Tibial artery (tissue), 4 donors: ENCODE data around the gene AMPD2.

ENCODE experiments used
- DNase-seq, 2 donors: peaks; one replicate each; pipeline ENCODE4 v3.0.0-alpha.2; 2019
- H3K27ac ChIP-seq, 2 donors: fragments of 200-600 bp; sonication (generic) in 1 of 2; 1 replicate in 1 of 2; 2 replicates in 1 of 2; pipeline ENCODE4 v1.5.1; 2018 to 2019; ENCODE audit warnings: mild to moderate bottlenecking in 1 of 2
- H3K27me3 ChIP-seq, 2 donors: fragments of 200-600 bp; sonication (generic) in 1 of 2; one replicate each; pipeline versions ENCODE4 v1.5.1 to v1.6.0; 2016 to 2019
- H3K36me3 ChIP-seq, 3 donors: fragments of 200-600 bp; sonication (generic) in 2 of 3; one replicate each; pipeline ENCODE4 v1.5.1; 2016 to 2019; ENCODE audit warnings: mild to moderate bottlenecking in 2 of 3
- H3K4me1 ChIP-seq, 4 donors: fragments of 200-600 bp; sonication (generic) in 2 of 4; 1 replicate in 3 of 4; 2 replicates in 1 of 4; pipeline ENCODE4 v1.5.1; 2016 to 2019
- H3K4me3 ChIP-seq, 2 donors: fragments of 200-600 bp; sonication (generic) in 1 of 2; 1 replicate in 1 of 2; 2 replicates in 1 of 2; pipeline ENCODE4 v1.5.1; 2018 to 2019; ENCODE audit warnings: mild to moderate bottlenecking in 2 of 2
- H3K9me3 ChIP-seq, 3 donors: fragments of 200-600 bp; sonication (generic) in 1 of 3; one replicate each; pipeline ENCODE4 v1.5.1; 2016 to 2019
- intact Hi-C: fragments of 100-400 bp; cut with DNase I; formaldehyde crosslinking; loops from one replicate; pipeline ENCODE4 v1.15.0; 2023; ENCODE audit warnings: low total_unique reads
- TF ChIP-seq, protein P1 (sequence below), 2 experiments: fragments of 200-600 bp in 1 of 2; fragments of 450-650 bp in 1 of 2; IDR thresholded peaks; one replicate each; pipeline ENCODE4 v1.5.1; 2017 to 2019; ENCODE audit warnings: antibody characterized with exemption in 2 of 2, mild to moderate bottlenecking in 1 of 2, moderate library complexity in 1 of 2

AMPD2 gene

DNA sequence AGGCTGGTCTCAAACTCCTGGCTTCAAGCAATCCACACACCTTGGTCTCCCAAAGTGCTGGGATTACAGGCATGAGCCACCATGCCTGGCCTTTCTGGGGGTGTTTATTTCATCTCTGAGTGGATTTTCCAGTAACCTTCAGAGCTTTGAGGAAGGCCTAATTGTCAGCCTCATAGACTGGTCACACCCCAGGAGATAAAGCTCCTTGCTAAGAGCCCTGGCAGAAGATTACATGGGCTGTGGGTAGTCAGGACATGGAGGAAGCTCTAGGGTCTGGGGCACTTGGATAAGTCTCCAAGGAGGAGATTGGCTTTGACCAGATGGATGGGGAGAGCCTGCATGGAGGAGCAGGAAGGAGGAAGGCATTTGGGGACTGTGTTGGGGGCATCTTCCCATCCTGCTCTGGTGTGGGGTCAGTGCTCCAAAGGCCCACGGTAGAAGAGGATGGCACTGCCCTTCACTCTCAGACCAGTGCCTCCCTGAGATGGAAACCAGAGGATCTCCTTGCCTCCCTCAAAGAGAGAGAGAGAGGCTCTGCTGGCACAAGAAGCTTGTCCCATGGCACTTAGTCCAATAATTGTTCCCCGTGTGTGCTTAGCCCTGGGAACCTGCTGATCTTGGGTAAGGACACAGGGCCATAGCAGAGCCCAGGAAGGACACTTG lies 21.6 kb downstream of the AMPD2 start:
- intact Hi-C loops = loop anchor here (5.0 kb wide), 2 partner anchors 46 to 131 kb away; partner anchors contain the start of gene GSTM1
- H3K36me3 ChIP-seq = no peaks in the 10 kb centered on the region
- peak in 1 of 2 donors; percentile 52 for DNase-seq
- H3K4me1 ChIP-seq = peaks cover 0 to 14% (median 6%) of the 10 kb centered on the region in 4 donors
- H3K27me3 ChIP-seq = no peaks in the 10 kb centered on the region
- no peak overlapping the region for H3K27ac ChIP-seq
- TF ChIP-seq, protein P1, sequence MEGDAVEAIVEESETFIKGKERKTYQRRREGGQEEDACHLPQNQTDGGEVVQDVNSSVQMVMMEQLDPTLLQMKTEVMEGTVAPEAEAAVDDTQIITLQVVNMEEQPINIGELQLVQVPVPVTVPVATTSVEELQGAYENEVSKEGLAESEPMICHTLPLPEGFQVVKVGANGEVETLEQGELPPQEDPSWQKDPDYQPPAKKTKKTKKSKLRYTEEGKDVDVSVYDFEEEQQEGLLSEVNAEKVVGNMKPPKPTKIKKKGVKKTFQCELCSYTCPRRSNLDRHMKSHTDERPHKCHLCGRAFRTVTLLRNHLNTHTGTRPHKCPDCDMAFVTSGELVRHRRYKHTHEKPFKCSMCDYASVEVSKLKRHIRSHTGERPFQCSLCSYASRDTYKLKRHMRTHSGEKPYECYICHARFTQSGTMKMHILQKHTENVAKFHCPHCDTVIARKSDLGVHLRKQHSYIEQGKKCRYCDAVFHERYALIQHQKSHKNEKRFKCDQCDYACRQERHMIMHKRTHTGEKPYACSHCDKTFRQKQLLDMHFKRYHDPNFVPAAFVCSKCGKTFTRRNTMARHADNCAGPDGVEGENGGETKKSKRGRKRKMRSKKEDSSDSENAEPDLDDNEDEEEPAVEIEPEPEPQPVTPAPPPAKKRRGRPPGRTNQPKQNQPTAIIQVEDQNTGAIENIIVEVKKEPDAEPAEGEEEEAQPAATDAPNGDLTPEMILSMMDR (IDR thresholded peaks at IDR 0.05) = no peak
- H3K9me3 ChIP-seq = no peaks in the 10 kb centered on the region
- H3K4me3 ChIP-seq = no peak overlapping the region

DNA sequence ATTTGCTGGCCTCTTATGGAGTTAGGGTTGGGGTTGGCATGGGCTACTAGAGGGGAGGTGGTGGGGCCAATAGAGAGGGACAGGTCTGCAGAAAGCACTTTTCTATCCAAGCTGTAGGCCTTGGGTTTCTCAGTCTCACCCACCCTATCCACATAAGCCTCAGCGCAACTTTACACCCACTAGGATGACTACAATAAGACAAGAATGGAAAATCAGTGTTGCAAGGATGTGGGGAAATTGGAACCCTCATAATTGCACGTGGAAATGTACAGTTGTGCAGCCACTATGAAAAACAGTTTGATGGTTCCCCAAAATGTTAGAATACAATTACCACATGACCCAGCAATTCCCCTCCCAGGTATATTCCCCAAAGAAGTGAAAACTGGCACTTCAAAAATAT lies 22.2 kb downstream of the AMPD2 start:
- Histone ChIP-seq H3K4me1 (peaks cover 0 to 9% (median 6%) of the 10 kb centered on the region in 4 donors), H3K4me3 (no peak overlapping the region), H3K27me3 (no peaks in the 10 kb centered on the region), H3K36me3 (no peaks in the 10 kb centered on the region), H3K9me3 (no peaks in the 10 kb centered on the region), H3K27ac (no peak overlapping the region)
- intact Hi-C loops = loop anchor here (5.0 kb wide), 2 partner anchors 45 to 130 kb away; partner anchors contain the start of gene GSTM1
- TF ChIP-seq, protein P1 (IDR thresholded peaks at IDR 0.05) = no peak
- no peak for DNase-seq

DNA sequence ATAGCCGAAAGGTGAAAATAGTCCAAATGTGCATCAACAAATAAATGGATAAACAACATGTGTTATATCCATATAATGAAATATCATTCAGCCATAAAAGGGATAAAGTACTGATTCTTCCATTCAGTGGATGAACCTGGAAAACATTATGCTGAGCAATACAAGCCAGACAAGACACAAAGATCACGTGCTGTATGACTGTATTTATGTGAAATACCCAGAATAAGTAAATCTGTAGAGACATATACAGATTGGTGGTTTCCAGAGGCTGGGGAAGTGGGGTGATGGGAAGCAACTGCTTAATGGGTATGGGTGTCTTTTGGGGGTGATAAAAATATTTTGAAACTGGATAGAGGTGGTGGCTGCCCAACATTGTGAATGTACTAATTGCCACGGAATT lies 23.0 kb downstream of the AMPD2 start:
- H3K27ac ChIP-seq = no peak overlapping the region
- intact Hi-C loops = loop anchor here (5.0 kb wide), 2 partner anchors 45 to 130 kb away; partner anchors contain the start of gene GSTM1

DNA sequence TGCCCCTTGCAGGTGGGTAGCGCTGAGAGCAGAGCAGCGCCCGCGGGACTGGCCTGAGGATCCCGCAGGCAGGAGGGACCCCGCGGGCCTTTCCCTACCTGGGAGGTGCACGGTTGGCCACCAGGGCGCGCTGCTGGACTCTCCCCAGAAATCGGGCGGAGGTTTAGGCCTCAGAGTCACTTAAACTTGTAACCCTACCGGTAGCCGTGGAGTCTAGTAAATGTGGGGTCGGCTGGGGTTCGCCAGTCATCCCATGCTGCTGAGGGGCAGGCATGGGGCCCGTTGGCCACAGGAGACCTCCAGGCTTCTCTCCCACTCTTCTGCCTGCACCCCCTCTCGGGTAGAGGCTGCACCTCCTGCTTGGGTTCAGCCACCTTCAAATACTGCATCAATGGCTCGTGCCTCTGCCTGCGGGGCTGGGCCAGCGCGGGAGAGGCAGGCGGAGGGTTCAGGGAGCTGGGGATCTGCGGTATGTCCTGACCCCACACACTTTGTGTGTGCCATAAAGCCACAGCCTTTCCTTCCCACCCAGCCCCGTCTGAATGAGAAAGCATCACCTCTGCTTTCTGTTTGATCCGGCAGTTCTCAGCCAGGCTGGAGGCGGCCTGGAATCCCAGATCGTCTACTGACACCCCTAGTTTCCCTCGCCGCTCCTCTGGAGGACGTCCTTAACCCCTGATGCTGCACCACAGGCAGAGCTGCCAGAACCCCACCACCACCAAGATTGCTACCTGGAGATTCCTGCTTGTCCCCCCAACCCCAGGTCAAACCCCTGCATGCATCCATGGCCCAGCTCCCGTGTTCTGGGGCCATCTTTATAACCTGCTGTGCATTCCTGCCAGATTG lies 24.0 kb downstream of the AMPD2 start:
- no peak overlapping the region for H3K27ac ChIP-seq
- DNase-seq = peak; percentile 74 to 87
- H3K4me3 ChIP-seq = no peak overlapping the region
- intact Hi-C loops = loop anchor here (5.0 kb wide), 2 partner anchors 44 to 129 kb away; partner anchors contain the start of gene GSTM1
- no peaks in the 10 kb centered on the region for H3K9me3 ChIP-seq
- H3K4me1 ChIP-seq = peaks cover 0 to 9% (median 6%) of the 10 kb centered on the region in 4 donors
- no peaks in the 10 kb centered on the region for H3K36me3 ChIP-seq
- H3K27me3 ChIP-seq = no peaks in the 10 kb centered on the region
- TF ChIP-seq, protein P1 (IDR thresholded peaks at IDR 0.05) = peak; percentile 83 to 86

More for the DNA sequence above, 23.0 kb downstream of the AMPD2 start:
- H3K9me3 ChIP-seq = no peaks in the 10 kb centered on the region
- TF ChIP-seq, protein P1 (IDR thresholded peaks at IDR 0.05) = no peak
- H3K4me3 ChIP-seq = no peak overlapping the region
- no peaks in the 10 kb centered on the region for H3K36me3 ChIP-seq
- peaks cover 0 to 9% (median 6%) of the 10 kb centered on the region in 4 donors for H3K4me1 ChIP-seq
- DNase-seq = peak in 1 of 2 donors; percentile 12
- no peaks in the 10 kb centered on the region for H3K27me3 ChIP-seq

DNA sequence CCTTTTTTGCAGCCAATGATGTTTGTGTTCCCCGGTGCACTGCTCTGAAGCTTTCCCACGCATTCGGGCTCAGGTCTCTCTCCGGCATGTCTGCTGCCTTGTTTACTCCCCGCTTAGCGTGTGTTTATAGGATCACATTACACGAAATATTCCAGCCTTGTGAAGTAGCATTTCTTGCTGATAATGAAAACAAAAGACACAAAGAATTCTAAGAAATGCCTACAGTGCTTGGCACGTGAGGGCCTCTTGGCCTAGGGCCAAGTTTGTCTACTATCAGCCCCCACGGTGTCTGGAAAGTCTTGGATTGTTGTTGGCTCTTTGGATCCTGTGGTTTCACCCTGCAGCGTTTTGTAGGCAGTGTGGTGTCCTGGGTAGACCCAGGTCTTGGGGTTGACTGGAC lies 25.0 kb downstream of the AMPD2 start:
- H3K27me3 ChIP-seq = no peaks in the 10 kb centered on the region
- peaks cover 0 to 9% (median 6%) of the 10 kb centered on the region in 4 donors for H3K4me1 ChIP-seq
- no peaks in the 10 kb centered on the region for H3K9me3 ChIP-seq
- no peak for DNase-seq
- H3K36me3 ChIP-seq = no peaks in the 10 kb centered on the region
- TF ChIP-seq, protein P1 (IDR thresholded peaks at IDR 0.05) = no peak
- H3K4me3 ChIP-seq = no peak overlapping the region
- intact Hi-C loops = loop anchor here (5.0 kb wide), 2 partner anchors 43 to 128 kb away; partner anchors contain the start of gene GSTM1
- no peak overlapping the region for H3K27ac ChIP-seq
